GM18951 (cell line): ENCODE measurements around the gene ATP11A.

Experiments
- POLR2A ChIP-seq: IDR thresholded peaks from 4 replicates; pipeline ENCODE4 v1.6.1; 2011; ENCODE audit warnings: mild to moderate bottlenecking; ENCODE audit not compliant: insufficient read length, insufficient read depth; ENCODE audit errors: extremely low read depth
- in situ Hi-C: fragments of 300-500 bp; cut with MboI; formaldehyde crosslinking; loops from one replicate; pipeline ENCODE4 v1.12.0; 2022; ENCODE audit warnings: low sequenced_read_pairs, mixed read lengths, inconsistent platforms; ENCODE audit not compliant: unreplicated experiment

ATP11A gene

DNA sequence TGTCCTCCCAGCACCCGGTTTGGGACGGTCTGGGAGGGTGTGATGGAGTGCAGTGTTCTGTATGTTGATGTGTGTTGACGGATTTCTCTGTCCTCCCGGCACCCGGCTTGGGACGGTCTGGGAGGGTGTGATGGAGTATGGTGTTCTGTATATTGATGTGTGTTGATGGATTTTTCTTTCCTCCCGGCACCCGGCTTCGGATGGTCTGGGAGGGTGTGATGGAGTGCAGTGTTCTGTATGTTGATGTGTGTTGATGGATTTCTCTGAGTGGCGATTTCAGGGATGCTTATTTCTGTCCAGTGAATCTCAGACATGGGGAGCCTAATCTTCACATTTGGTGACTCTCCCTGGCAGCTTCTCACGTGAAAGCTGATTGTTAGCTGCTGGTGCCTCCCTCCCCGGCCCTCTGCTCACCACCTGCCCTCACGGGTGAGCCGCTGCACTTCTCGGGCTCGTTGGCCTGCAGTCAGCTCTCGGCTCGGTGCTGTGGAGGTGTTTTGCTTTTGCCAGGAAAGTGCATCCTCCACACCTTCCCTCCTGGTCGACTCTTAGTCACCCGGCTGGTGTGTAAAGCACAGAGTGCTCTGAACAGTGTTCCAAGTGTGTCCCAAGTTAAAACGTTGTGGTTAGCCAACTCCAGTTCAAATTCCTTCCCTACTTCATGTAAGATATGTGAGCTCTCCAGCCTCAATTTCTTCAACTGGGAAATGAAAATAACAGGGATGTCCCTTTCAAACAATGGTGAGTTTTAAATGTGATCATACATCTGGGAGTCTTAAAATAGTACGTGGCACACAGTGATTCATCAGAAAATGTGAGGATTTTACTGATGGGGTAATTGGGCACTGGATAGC is 54.6 kb downstream of the ATP11A start:
- no peak for TF ChIP-seq POLR2A
- in situ Hi-C loops, result no loop called here

- in situ Hi-C loops, result no loop called here
Measured at GRCh38 chr13:112746044-112746443, 56.2 kb downstream of the ATP11A start.

DNA sequence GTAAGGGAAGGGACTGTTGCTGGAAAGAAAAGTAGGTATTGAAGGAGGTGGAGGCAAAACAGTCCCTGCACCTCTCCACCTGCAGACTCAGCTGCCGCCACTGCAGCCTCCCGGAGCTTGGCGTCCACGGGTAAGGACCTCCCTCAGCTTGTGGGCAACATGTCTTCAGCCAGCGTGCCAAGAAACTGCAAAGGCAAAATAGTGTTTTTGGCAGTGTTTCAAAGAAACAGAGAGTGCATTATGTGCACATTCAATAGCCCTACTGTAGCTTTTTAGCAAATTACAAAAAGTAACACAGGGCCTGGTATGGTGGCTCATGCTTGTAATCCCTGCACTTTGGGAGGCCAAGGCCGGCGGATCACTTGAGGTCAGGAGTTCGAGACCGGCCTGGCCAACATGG is 57.4 kb downstream of the ATP11A start:
- no peak for TF ChIP-seq POLR2A
- in situ Hi-C loops, result no loop called here

More at GRCh38 chr13:112746044-112746443, 56.2 kb downstream of the ATP11A start:
- no peak for TF ChIP-seq POLR2A

GRCh38 chr13:112748947-112749735 is 59.3 kb downstream of the ATP11A start:
- TF ChIP-seq POLR2A, result no peak
- in situ Hi-C loops, result no loop called here

- no peak for TF ChIP-seq POLR2A
- in situ Hi-C loops, result loop anchor here (10.0 kb wide), 1 partner anchor 746 kb away; no protein-coding TSS in a partner anchor
Measured at GRCh38 chr13:112750570-112750969, 60.7 kb downstream of the ATP11A start.

GRCh38 chr13:112751617-112752016 is 61.8 kb downstream of the ATP11A start:
- in situ Hi-C loops, result loop anchor here (10.0 kb wide), 1 partner anchor 747 kb away; no protein-coding TSS in a partner anchor
- no peak for TF ChIP-seq POLR2A

DNA sequence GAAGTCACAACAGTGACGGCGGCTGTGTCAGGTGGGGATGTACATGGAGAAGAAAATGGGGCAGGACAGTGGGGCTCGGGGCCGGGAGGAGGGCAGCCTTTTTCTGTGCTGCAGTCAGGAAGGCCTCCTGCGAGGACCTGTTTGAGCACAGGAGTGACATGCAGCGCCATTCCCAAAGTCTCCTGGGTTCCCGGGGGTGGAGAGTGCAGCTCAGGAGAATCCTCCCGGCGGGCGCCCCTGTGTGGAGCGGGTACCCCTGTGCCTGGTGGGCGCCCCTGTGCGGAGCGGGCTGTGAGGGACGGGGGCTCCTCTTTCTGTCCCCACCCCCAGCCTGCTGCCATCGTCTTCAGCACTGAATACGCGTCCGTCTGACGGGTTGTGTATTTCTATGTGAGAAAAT is 62.4 kb downstream of the ATP11A start:
- in situ Hi-C loops, result loop anchor here (10.0 kb wide), 1 partner anchor 747 kb away; no protein-coding TSS in a partner anchor
- no peak for TF ChIP-seq POLR2A

DNA sequence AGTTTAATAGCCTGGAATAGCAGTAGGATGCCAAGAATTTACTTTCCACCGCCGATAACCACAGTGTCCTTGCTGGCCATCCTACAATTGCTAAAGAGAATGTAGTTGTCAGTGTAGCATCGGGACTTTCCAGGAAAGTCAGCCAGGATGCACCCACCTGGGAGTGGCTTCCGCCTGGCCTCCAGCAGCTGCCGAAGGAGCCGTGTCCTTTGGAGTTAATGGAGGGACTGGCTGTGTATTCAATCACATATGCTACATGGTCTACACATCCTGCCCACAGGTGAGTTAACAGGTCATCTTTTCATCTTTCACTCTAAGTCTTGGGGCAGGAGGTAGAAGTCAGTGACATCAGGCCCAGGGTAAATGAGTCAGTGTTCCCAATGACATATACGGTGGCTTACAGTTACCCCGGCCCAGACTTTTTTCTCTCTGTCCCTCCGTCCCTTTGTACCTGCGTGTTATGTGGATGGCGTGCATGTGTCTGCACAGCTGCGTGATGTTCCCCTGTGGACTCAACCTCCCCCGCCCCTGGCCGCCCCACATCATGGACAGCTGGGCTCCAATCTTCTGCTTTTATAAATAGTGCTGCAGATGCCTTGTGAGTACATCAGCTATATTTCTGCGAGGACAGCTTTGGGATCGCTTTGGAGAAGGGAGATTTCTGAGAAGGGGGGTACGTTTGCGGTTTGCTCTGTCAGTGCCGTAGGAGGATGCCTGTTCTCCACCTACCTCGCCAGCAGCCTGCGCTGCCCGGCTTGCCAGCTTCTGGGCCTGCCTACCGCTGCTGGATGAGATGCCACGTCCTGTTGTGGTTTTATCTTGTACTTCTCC is 63.1 kb downstream of the ATP11A start:
- TF ChIP-seq POLR2A, result no peak
- in situ Hi-C loops, result loop anchor here (10.0 kb wide), 1 partner anchor 748 kb away; no protein-coding TSS in a partner anchor

DNA sequence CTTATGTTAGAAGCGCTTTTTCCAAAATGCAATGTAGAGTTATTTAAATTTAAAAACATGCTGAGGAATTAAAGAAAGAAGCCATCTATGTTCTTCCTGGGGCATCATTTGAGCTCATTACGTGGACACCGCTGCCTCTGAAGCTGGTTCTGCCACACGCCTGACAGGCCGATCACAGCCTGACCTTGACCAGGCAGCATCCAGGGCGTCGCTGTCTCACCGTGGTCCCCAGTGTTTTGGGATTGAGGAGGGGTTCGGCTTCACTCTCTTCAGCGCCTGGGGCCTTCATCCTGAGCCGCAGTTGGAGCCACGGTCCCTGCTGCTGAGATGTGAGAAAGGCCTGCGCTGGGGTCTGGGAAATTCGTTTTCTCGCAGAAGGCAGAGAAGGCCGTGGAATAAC is 64.0 kb downstream of the ATP11A start:
- no peak for TF ChIP-seq POLR2A
- in situ Hi-C loops, result loop anchor here (10.0 kb wide), 1 partner anchor 749 kb away; no protein-coding TSS in a partner anchor

DNA sequence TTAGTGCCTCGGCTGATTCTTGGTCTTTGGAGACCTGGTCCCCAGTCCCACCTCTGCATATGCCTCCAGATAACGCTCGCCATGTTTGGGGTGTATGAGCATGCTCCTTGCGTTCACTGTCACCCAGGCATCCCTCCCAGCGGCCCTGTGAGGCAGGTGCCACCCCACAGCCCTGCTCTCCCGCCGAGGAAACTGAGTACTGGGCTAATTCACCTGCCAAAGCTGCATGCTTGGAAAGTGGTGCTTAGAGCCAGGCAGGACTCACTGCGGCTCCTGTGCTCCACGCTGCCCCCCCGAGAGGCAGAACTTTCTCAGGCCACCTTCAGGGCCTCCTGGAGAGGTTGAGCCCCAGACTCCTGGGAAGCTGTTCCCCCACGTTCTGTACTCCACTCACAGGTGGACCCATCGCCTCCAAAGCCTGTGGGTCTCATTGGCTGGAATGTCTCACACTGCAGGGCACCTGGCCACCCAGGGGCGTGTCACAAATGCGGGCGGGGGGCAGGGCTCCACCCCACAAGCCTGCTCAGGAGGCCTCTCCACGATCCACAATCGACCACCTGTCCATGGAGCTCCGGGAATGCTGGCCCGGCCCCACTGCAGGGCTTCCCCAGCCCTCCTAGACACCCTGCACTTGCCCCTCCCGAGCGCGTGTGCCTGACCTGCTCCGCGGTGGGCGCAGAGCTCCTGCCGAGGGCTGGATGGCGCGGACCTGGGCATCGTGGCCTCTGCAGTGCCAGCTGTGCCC is 64.6 kb downstream of the ATP11A start:
- no peak for TF ChIP-seq POLR2A

GRCh38 chr13:112755331-112755730 is 65.5 kb downstream of the ATP11A start:
- TF ChIP-seq POLR2A, result no peak
- in situ Hi-C loops, result loop anchor here (10.0 kb wide), 1 partner anchor 751 kb away; no protein-coding TSS in a partner anchor

More for the DNA sequence above, 64.6 kb downstream of the ATP11A start:
- in situ Hi-C loops, result loop anchor here (10.0 kb wide), 1 partner anchor 750 kb away; no protein-coding TSS in a partner anchor

DNA sequence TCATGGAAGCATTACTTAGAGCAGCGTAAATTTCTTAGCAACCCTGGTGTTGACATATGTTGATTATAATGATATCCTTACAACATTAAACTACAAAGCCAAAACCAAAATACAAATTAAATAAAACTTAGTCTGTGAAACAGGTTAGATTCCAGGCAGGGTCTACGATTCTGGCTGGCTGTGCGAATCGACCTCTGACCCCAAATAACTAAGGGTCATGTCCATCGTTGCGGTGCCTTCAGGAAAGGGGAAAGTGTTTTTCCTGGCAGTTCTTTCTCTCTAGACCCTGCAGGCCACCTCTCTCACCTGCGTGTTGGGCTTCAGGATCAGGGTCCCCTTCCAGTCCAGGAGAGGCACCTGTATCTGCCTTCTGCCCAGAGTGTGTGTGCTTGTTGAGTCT is 66.2 kb downstream of the ATP11A start:
- TF ChIP-seq POLR2A, result no peak
- in situ Hi-C loops, result loop anchor here (10.0 kb wide), 1 partner anchor 751 kb away; no protein-coding TSS in a partner anchor

- no peak for TF ChIP-seq POLR2A
- in situ Hi-C loops, result loop anchor here (10.0 kb wide), 1 partner anchor 752 kb away; no protein-coding TSS in a partner anchor
Measured at GRCh38 chr13:112756511-112756966, 66.7 kb downstream of the ATP11A start.
